PC-9 (cell line): Measurements from ENCODE around the gene KRT78.

Experiments used
- CTCF ChIP-seq: fragments of 200-600 bp; sonication (generic); conservative IDR thresholded peaks from 2 replicates; pipeline ENCODE4 v1.6.1; 2017; ENCODE audit warnings: mixed run types, antibody characterized with exemption, mild to moderate bottlenecking, moderate library complexity
- EZH2 ChIP-seq: fragments of 200-600 bp; sonication (generic); IDR thresholded peaks from 2 replicates; pipeline ENCODE4 v1.8.0; 2017; ENCODE audit warnings: antibody characterized with exemption, low read depth

GRCh38 chr12:52805000-52805399 is 43.8 kb downstream of the KRT78 start:
- TF ChIP-seq CTCF (no peak), EZH2 (no peak)
